Measurements from ENCODE around the gene ATRIP.

Gene ATRIP

GRCh38 chr3:48429317-48429959 lies 17.1 kb upstream of the ATRIP start:
- Histone ChIP-seq H3K36me3 (ENCODE audit: control insufficient read depth in 1 of 2, insufficient read depth in 2 of 2, low read depth in 1 of 2, low read length in 2 of 2) (peaks cover 23 to 33% of the 10 kb centered on the region in 2 experiments), H2AK5ac (ENCODE audit: low read length, severe bottlenecking) (no peak overlapping the region), H3K4ac (ENCODE audit: low read depth in 1 of 2, low read length in 2 of 2) (peak overlapping the region; percentile 42 to 47), H3K4me2 (ENCODE audit: low read length, poor library complexity, severe bottlenecking) (peak overlapping the region; percentile 86), H2BK12ac (ENCODE audit: low read length in 2 of 2) (no peak overlapping the region), H3K23ac (ENCODE audit: low read length in 2 of 2) (no peak overlapping the region), H2BK5ac (ENCODE audit: low read depth, low read length, poor library complexity, severe bottlenecking) (no peak overlapping the region), H3K27me3 (ENCODE audit: control insufficient read depth in 1 of 2, insufficient read depth in 1 of 2, low read length in 2 of 2) (no peaks in the 10 kb centered on the region), H4K8ac (ENCODE audit: low read length) (peak overlapping the region; percentile 83), H3K9ac (ENCODE audit: low read length) (peak overlapping the region; percentile 80), H3K4me1 (ENCODE audit: control insufficient read depth, insufficient read depth, low read depth, low read length) (peaks cover 64% of the 10 kb centered on the region), H2BK15ac (ENCODE audit: low read depth, poor library complexity, severe bottlenecking) (peak overlapping the region; percentile 84), H3K27ac (ENCODE audit: low read length, poor library complexity, severe bottlenecking) (no peak overlapping the region), H3K4me3 (ENCODE audit: insufficient read depth in 1 of 2, low read depth in 1 of 2, low read length in 2 of 2) (peak overlapping the region; percentile 72 to 79), H2BK120ac (ENCODE audit: low read depth, low read length) (peak overlapping the region; percentile 71), H2AFZ (ENCODE audit: low read depth, low read length) (peak overlapping the region; percentile 36), H3K79me1 (replicated peaks; ENCODE audit: low read length, poor library complexity, severe bottlenecking) (peaks cover 32% of the 10 kb centered on the region), H3K18ac (ENCODE audit: low read depth in 1 of 2, low read length in 2 of 2) (peak overlapping the region; percentile 56 to 84), H3K14ac (ENCODE audit: low read length in 2 of 2) (no peak overlapping the region), H3K9me3 (ENCODE audit: control insufficient read depth, low read length) (no peaks in the 10 kb centered on the region), H4K91ac (ENCODE audit: low read length) (peak overlapping the region; percentile 84)
- peak; percentile 37 for DNase-seq
- WGBS = under 1% methylated on average over 61 of the region's 86 CpGs

- WGBS = 27% methylated on average over 15 of the region's 15 CpGs
- Histone ChIP-seq H3K9me3 (ENCODE audit: control insufficient read depth, low read length) (no peaks in the 10 kb centered on the region), H3K79me1 (replicated peaks; ENCODE audit: low read length, poor library complexity, severe bottlenecking) (peaks cover 30% of the 10 kb centered on the region), H3K4me1 (ENCODE audit: control insufficient read depth, insufficient read depth, low read depth, low read length) (peaks cover 61% of the 10 kb centered on the region), H3K27ac (ENCODE audit: low read length, poor library complexity, severe bottlenecking) (no peak within 1 kb of the TSS), H3K4me3 (ENCODE audit: insufficient read depth in 1 of 2, low read depth in 1 of 2, low read length in 2 of 2) (peak within 1 kb of the TSS; percentile 72 to 79), H2BK12ac (ENCODE audit: low read length in 2 of 2) (peak within 1 kb of the TSS in 1 of 2 experiments; percentile 15), H2AFZ (ENCODE audit: low read depth, low read length) (peak within 1 kb of the TSS; percentile 36), H3K14ac (ENCODE audit: low read length in 2 of 2) (no peak within 1 kb of the TSS), H4K91ac (ENCODE audit: low read length) (peak within 1 kb of the TSS; percentile 84), H2BK5ac (ENCODE audit: low read depth, low read length, poor library complexity, severe bottlenecking) (no peak within 1 kb of the TSS), H2BK120ac (ENCODE audit: low read depth, low read length) (peak within 1 kb of the TSS; percentile 71), H3K27me3 (ENCODE audit: control insufficient read depth in 1 of 2, insufficient read depth in 1 of 2, low read length in 2 of 2) (no peaks in the 10 kb centered on the region), H3K36me3 (ENCODE audit: control insufficient read depth in 1 of 2, insufficient read depth in 2 of 2, low read depth in 1 of 2, low read length in 2 of 2) (peaks cover 24 to 29% of the 10 kb centered on the region in 2 experiments), H3K18ac (ENCODE audit: low read depth in 1 of 2, low read length in 2 of 2) (peak within 1 kb of the TSS; percentile 56 to 84), H3K9ac (ENCODE audit: low read length) (peak within 1 kb of the TSS; percentile 80), H3K4me2 (ENCODE audit: low read length, poor library complexity, severe bottlenecking) (peak within 1 kb of the TSS; percentile 86), H2BK15ac (ENCODE audit: low read depth, poor library complexity, severe bottlenecking) (peak within 1 kb of the TSS; percentile 84), H2AK5ac (ENCODE audit: low read length, severe bottlenecking) (peak within 1 kb of the TSS; percentile 19), H3K4ac (ENCODE audit: low read depth in 1 of 2, low read length in 2 of 2) (peak within 1 kb of the TSS; percentile 42 to 47), H4K8ac (ENCODE audit: low read length) (peak within 1 kb of the TSS; percentile 83), H3K23ac (ENCODE audit: low read length in 2 of 2) (peak within 1 kb of the TSS in 1 of 2 experiments; percentile 61)
- DNase-seq = peak; percentile 61
Observed at GRCh38 chr3:48429960-48430707, 16.4 kb upstream of the ATRIP start, which contains the start of gene PLXNB1. Gene PLXNB1 (minus strand): TSS chr3:48430086. CDS start chr3:48424611, 5,475 bp downstream.

- peaks cover 24 to 29% of the 10 kb centered on the region in 2 experiments for H3K36me3 ChIP-seq (ENCODE audit: control insufficient read depth in 1 of 2, insufficient read depth in 2 of 2, low read depth in 1 of 2, low read length in 2 of 2)
- H4K8ac ChIP-seq (ENCODE audit: low read length) = no peak overlapping the region
- no peak overlapping the region for H2BK120ac ChIP-seq (ENCODE audit: low read depth, low read length)
- peaks cover 55% of the 10 kb centered on the region for H3K4me1 ChIP-seq (ENCODE audit: control insufficient read depth, insufficient read depth, low read depth, low read length)
- no peak overlapping the region for H2BK15ac ChIP-seq (ENCODE audit: low read depth, poor library complexity, severe bottlenecking)
- DNase-seq = no peak
- H3K4ac ChIP-seq (ENCODE audit: low read depth in 1 of 2, low read length in 2 of 2) = no peak overlapping the region
- no peaks in the 10 kb centered on the region for H3K27me3 ChIP-seq (ENCODE audit: control insufficient read depth in 1 of 2, insufficient read depth in 1 of 2, low read length in 2 of 2)
- no peak overlapping the region for H3K4me3 ChIP-seq (ENCODE audit: insufficient read depth in 1 of 2, low read depth in 1 of 2, low read length in 2 of 2)
- no peak overlapping the region for H2AFZ ChIP-seq (ENCODE audit: low read depth, low read length)
- peak overlapping the region; percentile 23 for H3K9ac ChIP-seq (ENCODE audit: low read length)
- H3K9me3 ChIP-seq (ENCODE audit: control insufficient read depth, low read length) = no peaks in the 10 kb centered on the region
- H2AK5ac ChIP-seq (ENCODE audit: low read length, severe bottlenecking) = no peak overlapping the region
- no peak overlapping the region for H3K27ac ChIP-seq (ENCODE audit: low read length, poor library complexity, severe bottlenecking)
- H2BK12ac ChIP-seq (ENCODE audit: low read length in 2 of 2) = no peak overlapping the region
- WGBS = 100% methylated on average over 1 of the region's 1 CpG
- no peak overlapping the region for H3K18ac ChIP-seq (ENCODE audit: low read depth in 1 of 2, low read length in 2 of 2)
- H3K23ac ChIP-seq (ENCODE audit: low read length in 2 of 2) = no peak overlapping the region
- H3K14ac ChIP-seq (ENCODE audit: low read length in 2 of 2) = no peak overlapping the region
- H3K79me1 ChIP-seq (replicated peaks; ENCODE audit: low read length, poor library complexity, severe bottlenecking) = peaks cover 31% of the 10 kb centered on the region
- no peak overlapping the region for H2BK5ac ChIP-seq (ENCODE audit: low read depth, low read length, poor library complexity, severe bottlenecking)
- H3K4me2 ChIP-seq (ENCODE audit: low read length, poor library complexity, severe bottlenecking) = no peak overlapping the region
- no peak overlapping the region for H4K91ac ChIP-seq (ENCODE audit: low read length)
Observed at GRCh38 chr3:48430708-48431101, 15.8 kb upstream of the ATRIP start.
